ENCODE measurements around the gene PRKCE.

Gene PRKCE

DNA sequence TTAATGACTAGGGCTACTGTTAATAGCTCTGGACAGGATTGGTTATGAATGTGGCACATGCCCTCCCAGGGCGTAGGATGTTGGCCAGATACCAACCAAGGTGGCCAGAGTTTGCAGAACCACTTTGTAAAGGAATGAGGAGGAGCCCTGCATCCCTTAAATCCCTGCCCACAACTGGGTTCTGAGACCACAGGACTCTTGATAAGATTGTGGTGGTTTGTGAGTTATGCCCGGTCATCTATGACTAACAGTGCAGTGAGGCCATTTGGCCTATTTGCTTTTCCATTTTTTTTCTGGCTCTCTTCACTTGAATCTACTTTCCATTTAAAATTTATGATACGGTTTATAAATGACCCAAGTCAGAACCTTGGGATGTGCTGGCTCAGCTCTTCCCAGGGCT, 294.5 kb downstream of the PRKCE start:
- peak; percentile 29 for DNase-seq

DNA sequence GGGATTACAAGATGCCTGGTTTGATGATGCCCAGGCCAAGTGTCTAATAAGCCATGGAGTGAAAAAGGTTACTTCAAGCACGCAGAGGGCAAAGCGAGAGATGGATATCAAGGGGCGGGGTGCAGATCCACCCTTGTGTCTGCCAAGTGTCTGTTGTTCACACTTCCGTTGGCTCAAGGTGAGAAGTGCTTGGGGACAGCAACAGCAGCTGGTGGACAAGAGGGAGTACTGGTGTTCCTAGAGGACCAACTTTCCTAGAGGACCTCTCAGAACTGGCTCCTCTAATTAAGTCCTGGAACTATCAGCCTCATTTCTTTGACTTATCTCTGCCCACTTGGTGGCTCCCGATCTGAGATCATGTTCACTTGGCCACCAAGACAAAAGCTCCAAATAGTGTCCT, 299.1 kb downstream of the PRKCE start:
- no peak for DNase-seq

GRCh38 chr2:45951025-45951727, 299.7 kb downstream of the PRKCE start:
- DNase-seq = no peak

- no peak for DNase-seq
Measured at GRCh38 chr2:45952591-45952990, 301.1 kb downstream of the PRKCE start.

- no peak for DNase-seq
Measured at GRCh38 chr2:45953376-45954027, 302.0 kb downstream of the PRKCE start.

GRCh38 chr2:45954233-45954850, 302.9 kb downstream of the PRKCE start:
- DNase-seq = no peak

- DNase-seq = no peak
Measured at GRCh38 chr2:45957533-45958227, 306.2 kb downstream of the PRKCE start.

- DNase-seq = no peak
Measured at GRCh38 chr2:45960057-45960863, 308.8 kb downstream of the PRKCE start.

GRCh38 chr2:45962177-45962921, 310.9 kb downstream of the PRKCE start:
- DNase-seq = no peak

DNA sequence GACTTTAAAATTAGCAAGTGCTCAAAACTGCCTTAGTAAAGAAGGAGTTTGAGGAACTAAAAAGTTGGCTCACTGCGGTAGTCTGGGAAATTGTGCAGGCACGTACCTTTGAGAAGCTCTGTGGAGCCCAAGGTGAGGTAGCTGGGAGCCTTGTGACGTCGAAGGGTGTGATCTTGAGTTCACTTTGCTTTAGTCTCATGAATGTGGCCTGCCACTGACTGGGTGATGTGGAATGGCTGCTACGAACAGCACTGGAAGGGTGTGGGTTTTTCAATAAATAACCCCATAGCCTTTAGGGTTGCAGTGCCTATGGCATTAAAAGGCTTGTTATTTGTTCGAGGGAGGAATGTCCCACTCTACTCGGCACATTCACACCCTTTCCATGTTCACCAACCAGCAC, 312.3 kb downstream of the PRKCE start:
- no peak for DNase-seq

GRCh38 chr2:45964223-45964841, 312.9 kb downstream of the PRKCE start:
- DNase-seq = peak; percentile 33

GRCh38 chr2:45964906-45965305, 313.4 kb downstream of the PRKCE start:
- no peak for DNase-seq

DNA sequence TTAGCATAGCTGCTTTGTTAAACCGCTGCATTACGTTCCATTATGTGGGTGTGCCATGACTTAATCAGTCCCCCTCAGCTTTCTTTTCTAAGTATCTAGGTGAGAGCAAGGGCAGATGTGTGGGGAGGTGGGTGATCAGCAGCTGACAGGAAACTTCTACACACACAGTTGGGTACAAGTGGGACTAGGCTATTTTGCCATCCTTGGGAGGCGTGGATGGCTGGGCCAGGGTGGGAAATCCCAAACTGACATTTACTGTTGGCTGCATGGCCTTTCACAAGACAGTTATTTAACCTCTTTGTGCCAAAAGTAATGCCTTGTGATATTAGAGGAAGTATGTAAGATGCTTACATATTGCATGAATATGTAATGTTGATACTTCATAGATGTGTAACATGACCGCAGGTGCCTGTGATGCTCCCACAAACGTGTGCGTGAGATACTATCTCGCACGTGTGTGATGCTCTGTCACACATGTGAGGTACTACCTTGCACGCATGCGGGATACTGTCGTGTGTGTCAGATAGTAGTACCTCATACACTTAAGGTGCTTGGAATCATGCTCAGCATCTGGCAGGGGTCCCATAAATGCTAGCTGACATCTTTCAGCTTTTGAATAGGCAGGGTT, 314.5 kb downstream of the PRKCE start:
- DNase-seq = no peak

- no peak for DNase-seq
Measured at GRCh38 chr2:45968946-45969584, 317.6 kb downstream of the PRKCE start.

DNA sequence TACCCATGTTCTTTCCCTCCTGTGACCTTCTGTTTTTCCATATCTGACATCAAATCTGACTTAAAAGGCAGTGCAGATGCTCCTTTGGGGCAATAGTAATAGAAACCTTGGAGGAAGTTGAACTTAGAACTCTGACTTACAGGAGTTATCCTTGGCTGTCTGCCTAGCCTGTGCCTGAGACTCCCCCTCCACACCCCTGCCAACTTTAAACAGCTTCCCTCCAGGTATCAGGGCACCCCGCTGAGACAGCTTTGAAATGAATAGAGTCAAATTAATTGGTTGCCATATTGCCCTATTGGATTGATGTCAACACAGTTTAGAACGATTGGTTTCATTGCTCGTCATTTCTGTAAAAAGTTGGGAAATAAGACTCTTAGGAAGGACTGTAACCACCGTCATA, 322.0 kb downstream of the PRKCE start:
- DNase-seq = no peak

DNA sequence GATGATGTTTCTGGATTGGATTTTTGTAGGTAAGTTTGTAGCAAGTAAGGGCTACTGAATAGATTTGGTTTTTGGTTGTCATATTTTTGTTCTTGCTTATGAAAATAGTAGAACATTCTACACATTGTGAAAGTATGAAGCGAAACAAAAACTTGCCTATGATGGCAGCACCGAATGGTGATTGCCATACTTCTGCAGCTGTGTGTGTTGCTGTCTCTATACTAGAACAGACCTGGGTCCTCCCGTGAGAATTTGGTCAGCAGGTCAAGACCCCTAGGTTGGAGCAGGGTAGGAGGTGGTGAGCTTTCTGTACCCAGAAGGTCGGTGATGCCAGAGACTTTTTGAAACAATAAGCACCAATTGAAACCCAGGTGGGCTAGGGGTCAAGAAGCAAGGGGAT, 322.6 kb downstream of the PRKCE start:
- no peak for DNase-seq

DNA sequence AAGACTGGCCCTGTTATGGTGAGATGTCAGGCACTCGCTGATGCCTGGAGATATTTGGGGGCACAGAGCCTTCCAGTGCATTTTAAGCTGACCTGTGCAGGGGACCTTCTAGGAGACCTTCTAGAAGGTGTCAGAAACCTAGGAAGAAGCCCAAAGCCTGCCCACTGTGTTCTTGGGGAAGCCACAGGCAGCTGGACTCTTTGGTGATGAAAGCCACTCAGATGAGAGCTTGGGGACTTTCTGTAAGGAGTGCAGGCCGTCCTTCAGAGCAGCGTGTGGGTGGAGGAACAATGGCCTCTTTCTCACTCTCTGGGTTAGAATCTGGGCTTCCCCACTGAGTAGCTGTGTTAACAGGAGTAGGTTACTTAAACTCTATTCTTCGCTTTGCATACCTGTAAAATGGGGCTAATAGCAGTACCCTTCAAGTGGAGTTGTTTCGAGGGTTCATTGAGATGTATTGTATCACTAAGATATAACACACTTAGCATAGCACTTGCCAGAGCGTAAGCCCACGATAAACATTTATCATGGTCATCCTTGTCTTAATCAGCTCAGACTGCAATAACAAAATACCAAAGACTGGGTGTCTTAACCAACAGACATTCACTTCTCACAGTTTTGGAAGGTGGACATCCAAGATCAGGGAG, 323.4 kb downstream of the PRKCE start:
- DNase-seq = no peak

GRCh38 chr2:45975752-45976517, 324.5 kb downstream of the PRKCE start:
- no peak for DNase-seq

DNA sequence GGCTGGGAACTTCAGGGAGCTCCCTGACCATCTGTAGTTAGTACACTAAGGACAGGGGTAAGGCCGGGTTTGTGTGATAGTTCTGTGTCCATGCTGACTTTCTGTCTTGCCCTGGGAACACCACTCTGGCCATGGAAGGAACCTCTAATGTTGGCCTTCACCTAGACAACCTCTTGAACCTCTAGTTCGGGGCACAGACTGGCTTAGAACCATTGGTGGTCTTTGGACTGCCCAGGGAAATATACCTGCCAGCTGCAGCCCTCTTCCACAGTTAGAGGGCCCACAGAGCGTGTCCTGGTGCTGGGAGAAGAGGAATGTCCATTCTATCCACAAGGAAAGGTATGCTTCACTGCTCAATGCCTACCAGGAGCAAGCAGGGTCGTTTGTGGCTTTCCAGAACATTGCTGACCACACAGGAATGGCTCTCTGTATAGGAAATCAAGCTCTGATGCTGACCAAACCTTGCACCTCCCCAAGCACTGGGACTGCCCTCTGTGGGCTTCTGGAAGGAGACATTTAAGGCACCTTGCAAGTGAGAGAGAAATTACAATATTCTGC, 326.9 kb downstream of the PRKCE start:
- no peak for DNase-seq
